DMS 273 (cell line): Measurements from ENCODE around the gene PRKCB.
"Not testable (repeated sequence)": the region's sequence is repeated elsewhere in the genome, so short reads cannot be mapped to it uniquely, and the experiment has no call there.

Source experiments
- DNase-seq: peaks from one replicate; lab custom pipeline; 2025; ENCODE audit not compliant: unreplicated experiment; lab: John Stamatoyannopoulos, UW

Gene PRKCB

DNA sequence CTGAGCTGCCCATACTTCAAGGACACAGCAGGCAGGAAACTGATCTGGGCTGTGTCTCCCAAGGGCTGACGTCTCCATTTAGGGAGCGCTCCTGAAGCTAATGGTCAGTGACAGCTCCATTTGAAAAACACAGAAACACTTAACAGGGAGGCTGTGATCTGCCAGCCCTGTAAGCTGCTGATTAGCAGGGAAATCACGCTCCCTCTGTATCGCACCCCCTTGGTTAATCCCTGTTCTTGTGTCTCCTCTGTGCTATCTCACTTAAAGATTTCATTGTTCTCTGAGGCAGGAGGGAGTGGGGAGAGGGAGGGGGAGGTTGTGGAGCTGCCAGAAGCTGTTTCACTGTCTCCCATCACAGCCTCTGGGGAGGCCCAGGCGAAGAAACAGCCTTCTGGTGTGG, 372.9 kb downstream of the PRKCB start:
- no peak for DNase-seq

DNA sequence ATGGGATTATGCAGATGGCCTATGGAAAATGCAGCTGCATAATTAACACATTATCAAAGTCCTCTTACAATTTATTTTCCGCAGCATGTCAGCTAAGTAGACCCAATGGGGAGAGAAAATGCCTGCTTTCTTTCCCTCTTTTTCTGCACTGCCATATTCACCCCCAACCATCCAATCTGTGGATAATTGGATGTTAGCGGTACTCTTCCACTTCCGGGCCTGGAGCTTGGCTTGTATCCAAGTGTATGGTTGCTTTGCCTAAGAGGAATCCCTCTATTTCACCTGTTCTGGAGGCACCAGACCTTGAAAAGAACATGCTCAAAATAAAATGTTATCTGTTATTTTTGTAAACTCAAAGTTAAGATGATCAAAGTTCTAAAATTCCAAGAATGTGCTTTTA, 379.2 kb downstream of the PRKCB start:
- no peak for DNase-seq

DNA sequence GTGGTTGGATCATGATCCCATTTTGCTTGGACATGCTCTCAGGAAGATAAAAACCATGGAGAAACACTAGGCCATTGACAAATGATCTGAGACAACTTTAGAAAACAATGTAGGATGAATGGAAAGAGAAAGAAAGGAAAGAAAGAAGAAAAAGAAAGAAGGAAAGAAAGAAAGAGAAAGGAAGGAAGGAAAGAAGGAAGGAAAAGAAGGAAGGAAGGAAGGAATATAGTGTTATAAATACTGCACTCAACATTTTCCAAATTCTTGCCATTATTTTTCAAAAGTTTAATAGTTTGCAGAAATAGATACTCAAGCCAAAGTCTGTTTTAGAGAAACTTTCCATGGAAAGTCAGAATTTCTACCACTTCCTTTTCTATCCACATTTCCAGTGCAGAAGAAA, 381.2 kb downstream of the PRKCB start:
- DNase-seq = no peak

DNA sequence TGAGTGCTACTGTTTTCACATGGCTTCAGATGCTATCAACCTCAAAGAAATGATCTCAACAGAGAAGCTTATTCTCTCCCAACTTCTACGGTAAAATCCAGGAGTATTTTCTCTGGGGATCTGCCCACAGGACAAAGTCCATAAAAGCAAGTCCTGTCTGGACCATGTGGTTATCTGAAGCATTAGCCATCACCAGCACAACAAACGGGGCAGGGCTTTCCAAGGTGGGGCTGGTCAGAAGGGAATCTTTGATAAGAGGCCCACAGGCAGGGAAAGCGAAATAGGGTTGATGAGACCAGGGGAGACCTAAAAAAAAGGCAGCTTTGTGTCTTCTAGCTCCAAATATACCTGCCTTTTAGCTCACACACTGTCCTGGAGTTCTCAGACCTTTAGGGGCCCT, 381.7 kb downstream of the PRKCB start:
- no peak for DNase-seq

DNA sequence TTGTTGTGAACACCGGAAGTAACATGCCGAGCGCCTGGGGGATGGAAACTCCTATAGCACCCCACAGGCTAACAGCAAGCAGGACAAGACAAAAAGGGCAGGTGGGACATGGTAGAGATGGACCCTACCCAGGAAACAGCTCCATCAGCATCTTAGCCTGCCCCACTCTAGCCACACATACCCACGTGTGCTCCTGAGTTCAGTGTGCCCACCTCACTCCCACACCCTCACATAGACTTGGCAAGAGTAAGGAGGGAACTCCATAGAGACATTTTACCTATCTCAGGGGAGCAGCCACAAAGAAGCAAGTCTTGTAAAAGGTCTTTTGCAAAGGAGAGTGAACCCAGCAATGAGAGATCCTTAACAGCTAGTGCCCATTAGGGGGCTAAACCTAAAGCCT, 382.5 kb downstream of the PRKCB start:
- DNase-seq = no peak

DNA sequence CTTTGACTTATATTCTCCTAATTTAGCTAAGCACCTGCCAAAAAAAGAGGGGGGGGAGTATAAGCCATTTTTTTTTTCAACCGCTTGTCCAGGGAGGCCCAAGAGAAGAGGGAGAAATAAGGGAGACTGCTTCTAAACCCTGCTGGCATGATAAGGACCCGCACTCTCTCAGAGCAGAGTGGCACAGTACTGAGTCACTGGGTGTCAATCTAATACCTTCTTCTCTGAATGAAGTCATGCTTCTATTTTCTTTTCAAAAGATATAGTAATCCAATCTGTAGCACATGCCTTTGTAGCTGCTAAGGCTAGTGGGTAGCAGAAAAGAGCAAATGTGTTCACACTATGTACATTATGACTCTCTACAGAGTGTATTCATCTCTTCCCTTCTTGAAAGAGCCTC, 385.4 kb downstream of the PRKCB start:
- DNase-seq = no peak

DNA sequence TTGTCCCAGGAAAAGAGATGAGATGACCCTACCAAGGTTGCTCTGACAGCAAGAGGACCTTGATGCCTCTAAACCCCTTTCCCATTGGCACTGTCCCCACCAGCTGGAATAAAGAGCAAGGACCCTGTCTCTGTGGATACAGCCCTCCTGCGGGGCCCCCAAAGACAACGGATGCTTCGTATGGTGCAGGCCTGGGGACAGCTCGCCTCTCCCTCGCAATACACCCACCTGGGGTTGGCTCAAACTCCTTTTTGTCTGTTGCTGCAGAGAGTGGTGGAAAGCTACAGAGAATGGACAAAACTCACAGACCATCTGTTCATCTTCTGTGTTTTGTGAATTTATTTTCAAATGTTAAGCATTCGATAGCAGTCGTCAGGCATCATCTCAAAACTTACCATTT, 392.7 kb downstream of the PRKCB start:
- no peak for DNase-seq

DNA sequence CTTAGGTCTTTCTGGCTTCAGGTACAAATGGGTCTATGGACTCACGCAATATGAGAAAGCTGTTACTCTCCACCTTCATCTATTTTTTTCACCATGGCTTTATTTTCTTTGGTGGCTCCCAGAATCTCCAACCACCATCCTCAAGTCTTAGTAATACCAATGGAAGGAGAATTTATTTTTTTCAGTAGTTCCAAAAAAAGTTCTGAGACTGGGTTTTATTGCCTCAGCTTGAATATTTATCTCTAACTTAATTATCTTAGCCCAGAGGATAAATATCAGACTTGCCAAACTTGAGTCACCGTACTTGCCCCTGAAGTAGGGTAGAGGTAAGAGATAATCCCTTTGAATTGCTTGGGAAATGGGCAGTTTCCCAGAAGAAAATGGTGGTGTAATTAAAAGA, 397.2 kb downstream of the PRKCB start:
- DNase-seq = no peak

DNA sequence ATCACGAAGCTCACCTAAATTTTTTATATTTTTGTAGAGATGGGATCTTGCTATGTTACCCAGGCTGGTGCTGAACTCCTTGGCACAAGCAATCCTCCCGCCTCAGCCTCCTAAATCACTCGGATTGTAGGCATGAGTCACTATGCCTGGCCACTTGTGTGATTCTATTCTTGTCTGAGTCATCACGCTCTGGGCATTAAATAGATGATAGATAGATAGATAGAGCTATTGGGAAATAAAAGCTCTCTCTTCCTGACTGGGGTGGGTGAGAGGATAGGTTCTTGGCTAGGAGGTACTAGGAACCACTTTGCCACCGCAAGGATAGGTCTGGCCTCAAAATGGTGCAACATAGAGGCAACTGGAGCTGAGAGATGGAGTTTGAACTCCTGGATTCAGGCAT, 399.0 kb downstream of the PRKCB start:
- no peak for DNase-seq

DNA sequence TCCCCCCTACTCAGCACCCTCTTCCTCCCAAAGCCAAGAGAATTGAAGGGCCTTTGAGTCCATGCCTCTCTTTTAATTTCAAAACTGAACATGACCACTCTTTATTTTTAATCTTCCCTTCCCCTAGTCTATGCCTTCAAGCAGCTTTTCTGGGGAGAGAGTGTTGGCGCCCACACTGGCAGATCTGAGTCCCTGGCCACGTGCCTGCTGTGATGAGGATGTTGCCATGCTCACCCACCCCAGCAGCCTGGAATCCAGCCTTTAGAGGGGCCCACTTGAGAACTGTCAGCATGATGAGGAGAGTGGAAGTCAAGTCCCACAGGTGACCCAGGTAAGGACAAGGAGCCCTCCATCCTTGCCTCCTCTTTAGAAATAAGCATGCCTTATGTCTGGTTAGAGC, 400.0 kb downstream of the PRKCB start:
- DNase-seq = no peak

DNA sequence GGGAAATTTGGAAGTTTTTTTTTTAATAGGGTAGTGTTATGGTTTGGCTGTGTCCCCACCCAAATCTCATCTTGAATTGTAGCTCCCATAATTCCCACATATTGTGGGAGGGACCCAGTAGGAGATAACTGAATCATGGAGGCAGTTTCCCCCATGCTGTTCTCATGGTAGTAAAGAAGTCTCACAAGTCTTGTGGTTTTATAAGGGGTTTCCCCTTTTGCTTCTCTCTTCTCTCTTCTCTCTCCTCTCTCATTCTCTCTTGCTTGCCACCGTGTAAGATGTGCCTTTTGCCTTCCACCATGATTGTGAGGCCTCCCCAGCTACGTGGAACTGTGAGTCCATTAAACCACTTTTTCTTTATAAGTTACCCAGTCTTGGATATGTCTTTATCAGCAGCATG, 403.1 kb downstream of the PRKCB start:
- DNase-seq = not testable (repeated sequence)

DNA sequence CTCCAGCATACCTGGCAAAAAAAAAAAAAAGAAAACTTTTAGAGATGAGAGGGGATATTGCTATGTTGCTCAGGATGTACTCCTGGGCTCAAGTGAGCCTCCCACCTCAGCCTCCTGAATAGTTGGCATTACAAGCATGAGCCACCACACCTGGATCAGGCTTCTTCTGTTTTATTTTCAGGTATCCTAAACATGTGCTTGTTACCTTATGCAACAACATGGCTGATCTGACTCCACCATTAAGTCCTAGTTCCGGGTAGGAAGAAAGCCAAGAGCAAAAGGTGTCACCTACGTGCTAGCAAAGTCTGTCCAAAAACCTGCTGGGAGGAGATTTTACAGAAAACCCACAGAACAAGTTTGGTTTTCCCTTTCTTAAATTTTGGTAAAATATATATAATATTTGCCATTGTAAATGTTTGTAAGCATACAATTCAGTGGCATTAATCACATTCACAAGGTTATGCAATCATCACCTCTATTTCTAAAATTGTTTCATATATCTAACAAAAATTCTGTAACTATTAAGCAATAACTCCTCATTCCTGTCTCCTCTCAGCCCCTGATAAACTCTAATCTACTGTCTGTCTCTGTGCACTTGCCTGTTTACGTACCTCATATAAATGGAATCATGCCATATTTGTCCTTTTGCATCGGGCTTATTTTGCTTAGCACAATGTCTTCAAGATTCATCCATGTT, 411.3 kb downstream of the PRKCB start:
- DNase-seq = no peak

DNA sequence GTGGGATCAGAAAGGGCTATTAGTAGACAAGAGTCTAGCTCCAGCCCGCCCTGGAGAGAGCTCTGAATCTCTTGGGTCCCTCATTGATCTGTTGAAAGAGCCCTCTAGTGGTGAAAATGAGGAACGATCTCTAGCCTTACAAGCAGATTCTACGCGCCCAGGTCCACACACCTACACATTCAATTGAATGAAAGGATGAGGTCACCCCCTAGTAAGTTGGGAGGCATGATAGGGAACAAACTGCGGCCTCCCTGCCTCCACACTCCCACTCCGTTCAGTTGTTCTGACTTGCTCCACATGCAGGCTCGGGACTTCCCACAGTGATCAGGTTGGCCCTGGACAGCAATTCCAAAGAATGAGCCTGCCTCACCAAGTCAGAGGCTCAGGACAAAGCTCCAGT, 417.4 kb downstream of the PRKCB start:
- peak; percentile 57 for DNase-seq

DNA sequence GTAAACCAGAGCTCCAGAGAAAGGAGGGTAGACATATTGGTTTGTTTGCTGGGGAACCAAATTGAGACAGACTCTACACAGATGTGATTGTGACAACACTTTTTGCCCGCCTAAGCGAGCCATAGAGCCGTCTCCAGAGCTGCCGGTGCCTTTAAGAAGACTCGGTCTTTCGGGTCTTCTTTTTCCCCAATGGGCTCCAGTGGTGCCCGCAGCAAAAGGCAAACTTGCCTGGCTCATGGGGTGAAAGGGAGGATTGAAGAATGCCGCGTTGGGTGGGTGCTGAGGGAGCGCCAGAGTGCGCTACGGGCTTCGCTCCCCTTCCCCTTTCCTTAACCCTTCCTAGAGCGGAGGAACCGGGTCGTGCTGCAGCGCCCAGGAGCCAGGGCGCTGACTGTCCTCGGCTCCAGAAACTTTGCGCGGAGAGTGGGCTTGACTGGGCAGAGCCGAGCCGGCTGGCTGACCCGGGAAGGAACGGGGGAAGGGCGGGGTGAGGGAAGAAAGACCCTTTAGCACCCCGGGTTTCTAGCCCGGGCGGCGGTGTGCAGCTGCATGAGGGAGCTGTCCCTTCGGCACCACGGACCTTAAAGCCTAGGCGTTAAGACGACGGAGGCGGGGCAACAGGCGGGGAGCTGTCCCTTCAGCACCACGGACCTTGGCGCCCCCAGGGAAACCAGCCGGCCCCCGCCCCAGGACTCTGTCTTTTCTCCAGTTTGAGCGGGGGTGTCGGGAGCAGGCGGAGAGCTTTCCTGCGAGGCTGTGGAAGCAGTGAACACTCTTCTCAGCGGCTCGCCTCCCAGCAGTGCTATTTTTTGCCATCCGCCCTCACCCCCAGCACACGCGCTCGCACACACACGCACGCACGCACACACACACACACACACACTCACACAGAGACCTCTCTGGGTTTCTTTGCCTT, 419.9 kb downstream of the PRKCB start, which contains the start of gene CACNG3:
Gene CACNG3 (plus strand): TSS at position 880 of the 916 bp plus-strand sequence. CDS start 420 bp downstream, outside the sequence.
- DNase-seq = peak; percentile 46

DNA sequence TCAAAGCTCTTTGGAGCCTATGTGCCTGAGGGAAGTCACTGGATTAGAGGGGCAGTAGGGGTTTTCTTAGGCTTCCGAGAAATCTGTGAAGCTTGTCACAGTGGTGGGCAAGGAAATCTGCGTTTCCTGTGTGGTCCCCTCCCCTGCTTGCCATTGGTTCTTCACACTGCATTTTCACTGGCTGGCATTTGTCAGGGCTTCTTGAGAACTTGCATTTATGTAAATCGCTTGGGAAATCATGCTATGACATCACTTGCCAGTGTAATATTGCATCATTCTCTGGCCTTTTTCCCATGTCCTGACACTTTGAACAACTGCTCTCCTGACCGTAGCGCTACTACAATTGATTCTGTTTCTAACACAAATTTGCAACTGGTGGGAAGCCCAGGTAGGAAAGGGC, 422.2 kb downstream of the PRKCB start:
- DNase-seq = no peak

DNA sequence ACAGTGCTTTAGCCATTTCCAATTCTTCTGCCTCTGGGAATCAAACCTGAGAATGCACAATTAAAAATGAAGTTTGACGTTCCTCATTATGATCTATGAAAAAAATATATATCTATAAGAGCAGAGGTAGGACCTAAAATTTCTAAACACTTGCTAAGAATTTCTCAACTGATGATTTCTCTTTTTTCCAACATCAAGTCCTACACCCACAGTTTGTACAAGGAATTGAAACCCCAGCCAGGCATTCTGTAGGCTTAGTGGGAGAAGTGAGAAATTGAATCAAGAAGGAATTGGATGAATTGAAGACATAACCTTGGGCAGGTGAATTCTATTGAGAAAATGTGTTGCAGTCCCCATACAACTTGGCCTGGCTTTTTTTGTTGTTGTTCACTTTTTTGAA, 423.0 kb downstream of the PRKCB start:
- no peak for DNase-seq

DNA sequence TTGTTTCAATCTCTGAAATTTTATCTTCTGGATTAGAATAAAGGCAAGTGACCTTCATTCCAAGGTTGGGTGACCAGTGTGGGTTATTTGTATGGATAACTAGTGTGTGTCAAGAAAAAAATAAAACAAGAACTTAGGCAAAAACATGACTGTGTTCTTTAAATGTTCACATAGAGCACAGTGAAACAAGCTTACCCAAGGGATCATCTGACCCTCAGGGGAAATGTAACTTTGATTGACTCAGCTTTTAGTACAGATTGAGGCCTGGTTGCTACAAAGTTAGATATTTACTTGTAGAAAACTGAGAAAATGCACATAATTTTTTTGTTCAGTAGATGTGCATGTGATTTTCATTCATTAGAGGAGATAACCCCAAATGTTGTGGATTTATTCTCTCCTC, 427.0 kb downstream of the PRKCB start:
- DNase-seq = no peak
